Measurements from ENCODE around the gene ZMYND11.
A peak's percentile ranks its signal among the peaks of the same experiment; 100 is the strongest.

Gene ZMYND11

DNA sequence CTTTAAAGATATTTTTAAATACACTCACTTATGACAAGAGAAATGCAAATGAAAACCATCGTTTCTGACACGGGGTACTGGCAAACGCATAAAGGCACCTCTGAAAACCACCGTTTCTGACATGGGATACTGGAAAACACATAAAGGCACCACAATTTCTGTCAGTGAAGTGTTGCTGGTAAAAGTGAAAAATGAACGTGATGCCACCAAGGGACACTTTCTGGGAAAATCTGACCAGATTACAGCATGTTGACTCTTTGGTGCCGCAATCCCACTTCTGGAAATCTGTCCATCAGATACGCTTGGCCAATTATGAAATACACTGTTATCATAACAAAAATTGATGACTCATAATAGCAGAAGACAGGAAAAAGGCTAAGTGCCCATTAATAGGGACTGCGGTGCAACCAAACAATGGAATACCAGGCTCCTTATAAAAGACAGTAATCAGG lies 131.7 kb downstream of the ZMYND11 start:
- H3K36me3 Mint-ChIP-seq (ENCODE audit: low read depth): no peaks in the 10 kb centered on the region

DNA sequence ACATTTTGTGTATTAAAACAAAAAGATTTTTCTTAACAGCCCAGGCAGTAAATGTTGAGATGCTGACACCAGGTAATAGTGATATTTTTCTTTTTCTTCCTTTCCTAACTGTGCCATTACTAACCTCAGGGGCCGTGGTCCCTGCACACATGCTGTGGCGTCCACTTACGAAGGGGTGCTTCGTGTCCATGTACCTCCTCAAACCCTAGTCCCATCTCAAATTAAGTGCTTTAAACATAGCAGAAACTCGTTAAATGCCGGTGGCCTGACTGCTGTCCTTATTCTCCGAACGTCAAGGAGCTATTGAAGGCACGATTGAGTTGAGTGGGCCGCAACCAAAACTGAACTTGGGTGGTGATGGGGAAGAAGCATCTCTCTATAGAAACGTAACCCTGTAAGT lies 132.4 kb downstream of the ZMYND11 start:
- ATAC-seq (no peak), DNase-seq (no peak)
- peaks cover 7% of the 10 kb centered on the region for H3K4me1 Mint-ChIP-seq
- no peak overlapping the region for H3K27ac Mint-ChIP-seq
- no peaks in the 10 kb centered on the region for H3K36me3 Mint-ChIP-seq (ENCODE audit: low read depth)
- no peak overlapping the region for H3K4me3 Mint-ChIP-seq
- no peaks in the 10 kb centered on the region for H3K27me3 Mint-ChIP-seq
- no peaks in the 10 kb centered on the region for H3K9me3 Mint-ChIP-seq

More for the DNA sequence above, 131.7 kb downstream of the ZMYND11 start:
- peaks cover 7% of the 10 kb centered on the region for H3K4me1 Mint-ChIP-seq
- ATAC-seq (no peak), DNase-seq (no peak)
- H3K27me3 Mint-ChIP-seq: no peaks in the 10 kb centered on the region
- no peak overlapping the region for H3K27ac Mint-ChIP-seq
- H3K4me3 Mint-ChIP-seq: no peak overlapping the region
- no peaks in the 10 kb centered on the region for H3K9me3 Mint-ChIP-seq

- Mint-ChIP-seq H3K9me3 (no peaks in the 10 kb centered on the region), H3K4me1 (peaks cover 7% of the 10 kb centered on the region), H3K4me3 (no peak overlapping the region), H3K36me3 (ENCODE audit: low read depth) (no peaks in the 10 kb centered on the region), H3K27ac (no peak overlapping the region), H3K27me3 (no peaks in the 10 kb centered on the region)
- no peak for ATAC-seq
- DNase-seq: no peak
Measured at GRCh38 chr10:269440-270074, 134.3 kb downstream of the ZMYND11 start.

DNA sequence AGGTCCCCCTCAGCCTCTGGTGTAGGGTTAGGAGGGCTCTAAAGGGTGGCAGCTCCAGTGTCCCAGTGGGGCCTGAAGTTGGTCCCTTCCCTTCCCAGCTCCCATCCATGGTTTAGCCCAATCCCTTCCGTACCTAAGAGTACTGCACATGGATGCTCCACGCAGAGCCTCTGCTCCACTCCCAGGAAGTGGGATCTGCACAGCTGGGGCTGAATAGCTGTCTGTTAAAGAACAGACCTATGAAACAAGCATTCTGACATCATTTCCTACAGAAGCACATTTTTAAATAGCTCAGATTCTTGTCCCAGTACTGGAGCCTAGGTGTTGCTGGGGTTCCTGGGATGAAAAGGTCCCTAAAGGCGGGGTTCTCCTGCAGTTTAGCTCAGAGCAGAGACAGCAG lies 135.9 kb downstream of the ZMYND11 start:
- DNase-seq: no peak
- Mint-ChIP-seq H3K4me1 (no peaks in the 10 kb centered on the region), H3K27me3 (no peaks in the 10 kb centered on the region), H3K9me3 (no peaks in the 10 kb centered on the region), H3K27ac (no peak overlapping the region), H3K4me3 (no peak overlapping the region), H3K36me3 (ENCODE audit: low read depth) (no peaks in the 10 kb centered on the region)
- ATAC-seq: no peak

DNA sequence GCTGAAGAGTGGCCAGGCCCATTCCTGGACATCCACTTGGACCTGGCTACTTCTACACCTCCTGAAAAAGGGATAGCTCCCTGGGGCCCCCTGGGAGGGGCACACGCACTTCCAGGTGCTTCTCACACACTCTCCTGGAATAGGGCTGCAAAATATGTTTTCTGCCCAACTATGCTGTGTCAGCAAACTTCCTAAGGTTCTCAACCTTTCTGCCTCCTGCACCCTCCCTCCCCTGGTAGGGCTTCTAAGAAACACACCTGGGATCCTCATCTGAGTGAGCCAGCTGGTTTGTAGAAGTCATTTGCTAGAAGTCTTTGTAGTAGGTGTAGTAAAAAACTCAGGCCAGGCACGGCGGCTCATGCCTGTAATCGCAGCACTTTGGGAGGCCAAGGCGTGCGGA lies 136.5 kb downstream of the ZMYND11 start:
- DNase-seq: no peak
- Mint-ChIP-seq H3K27ac (no peak overlapping the region), H3K4me1 (no peaks in the 10 kb centered on the region), H3K4me3 (no peak overlapping the region), H3K36me3 (ENCODE audit: low read depth) (no peaks in the 10 kb centered on the region), H3K27me3 (no peaks in the 10 kb centered on the region), H3K9me3 (no peaks in the 10 kb centered on the region)
- no peak for ATAC-seq

GRCh38 chr10:273088-273487 lies 137.8 kb downstream of the ZMYND11 start:
- ATAC-seq: no peak
- no peak overlapping the region for H3K27ac Mint-ChIP-seq

GRCh38 chr10:274866-275265 lies 139.6 kb downstream of the ZMYND11 start:
- Mint-ChIP-seq H3K27me3 (no peaks in the 10 kb centered on the region), H3K36me3 (ENCODE audit: low read depth) (no peaks in the 10 kb centered on the region), H3K4me3 (no peak overlapping the region), H3K27ac (no peak overlapping the region), H3K9me3 (no peaks in the 10 kb centered on the region), H3K4me1 (no peaks in the 10 kb centered on the region)
- ATAC-seq (no peak), DNase-seq (no peak)

More at GRCh38 chr10:273088-273487, 137.8 kb downstream of the ZMYND11 start:
- Mint-ChIP-seq H3K9me3 (no peaks in the 10 kb centered on the region), H3K4me3 (no peak overlapping the region), H3K27me3 (no peaks in the 10 kb centered on the region), H3K36me3 (ENCODE audit: low read depth) (no peaks in the 10 kb centered on the region), H3K4me1 (no peaks in the 10 kb centered on the region)
- no peak for DNase-seq

GRCh38 chr10:275680-276079 lies 140.4 kb downstream of the ZMYND11 start:
- DNase-seq: no peak
- Mint-ChIP-seq H3K9me3 (no peaks in the 10 kb centered on the region), H3K27me3 (no peaks in the 10 kb centered on the region), H3K36me3 (ENCODE audit: low read depth) (no peaks in the 10 kb centered on the region), H3K27ac (no peak overlapping the region), H3K4me1 (no peaks in the 10 kb centered on the region), H3K4me3 (no peak overlapping the region)
- ATAC-seq: no peak

GRCh38 chr10:277963-278362 lies 142.7 kb downstream of the ZMYND11 start:
- no peaks in the 10 kb centered on the region for H3K36me3 Mint-ChIP-seq (ENCODE audit: low read depth)
- H3K27ac Mint-ChIP-seq: no peak overlapping the region
- no peaks in the 10 kb centered on the region for H3K27me3 Mint-ChIP-seq
- no peak for DNase-seq
- H3K4me3 Mint-ChIP-seq: no peak overlapping the region
- H3K4me1 Mint-ChIP-seq: no peaks in the 10 kb centered on the region
- no peaks in the 10 kb centered on the region for H3K9me3 Mint-ChIP-seq
- ATAC-seq: no peak

GRCh38 chr10:278707-279106 lies 143.5 kb downstream of the ZMYND11 start:
- Mint-ChIP-seq H3K27me3 (no peaks in the 10 kb centered on the region), H3K27ac (no peak overlapping the region), H3K36me3 (ENCODE audit: low read depth) (no peaks in the 10 kb centered on the region), H3K9me3 (no peaks in the 10 kb centered on the region), H3K4me3 (no peak overlapping the region), H3K4me1 (peaks cover under 1% of the 10 kb centered on the region)
- ATAC-seq: no peak
- DNase-seq: no peak

- Mint-ChIP-seq H3K27ac (no peak overlapping the region), H3K27me3 (no peaks in the 10 kb centered on the region), H3K36me3 (ENCODE audit: low read depth) (no peaks in the 10 kb centered on the region), H3K4me3 (no peak overlapping the region), H3K9me3 (no peaks in the 10 kb centered on the region), H3K4me1 (peaks cover 6% of the 10 kb centered on the region)
- DNase-seq (no peak), ATAC-seq (no peak)
Measured at GRCh38 chr10:279232-279631, 144.0 kb downstream of the ZMYND11 start.

DNA sequence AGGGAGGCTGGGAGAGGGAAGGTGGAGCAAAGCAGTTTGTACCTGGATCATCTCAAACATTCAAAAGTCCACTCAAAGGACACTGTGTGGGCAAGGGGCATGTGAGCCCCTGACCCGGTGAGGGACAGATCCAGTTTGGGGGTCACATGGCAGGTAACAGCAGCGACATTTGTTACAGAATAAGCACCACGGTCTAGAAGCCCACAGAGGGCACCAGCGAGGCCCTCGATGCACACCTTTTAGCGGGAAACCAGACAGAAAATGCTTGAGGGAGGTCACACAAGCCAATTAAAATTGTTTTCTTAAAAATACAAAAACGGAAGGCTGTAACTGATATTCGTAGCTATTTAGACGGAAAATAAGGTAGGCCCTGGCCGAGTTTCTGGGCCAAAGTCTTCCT lies 144.4 kb downstream of the ZMYND11 start:
- Mint-ChIP-seq H3K36me3 (ENCODE audit: low read depth) (no peaks in the 10 kb centered on the region), H3K4me3 (no peak overlapping the region), H3K27me3 (no peaks in the 10 kb centered on the region), H3K9me3 (no peaks in the 10 kb centered on the region), H3K4me1 (peaks cover 10% of the 10 kb centered on the region), H3K27ac (no peak overlapping the region)
- ATAC-seq: no peak
- no peak for DNase-seq

DNA sequence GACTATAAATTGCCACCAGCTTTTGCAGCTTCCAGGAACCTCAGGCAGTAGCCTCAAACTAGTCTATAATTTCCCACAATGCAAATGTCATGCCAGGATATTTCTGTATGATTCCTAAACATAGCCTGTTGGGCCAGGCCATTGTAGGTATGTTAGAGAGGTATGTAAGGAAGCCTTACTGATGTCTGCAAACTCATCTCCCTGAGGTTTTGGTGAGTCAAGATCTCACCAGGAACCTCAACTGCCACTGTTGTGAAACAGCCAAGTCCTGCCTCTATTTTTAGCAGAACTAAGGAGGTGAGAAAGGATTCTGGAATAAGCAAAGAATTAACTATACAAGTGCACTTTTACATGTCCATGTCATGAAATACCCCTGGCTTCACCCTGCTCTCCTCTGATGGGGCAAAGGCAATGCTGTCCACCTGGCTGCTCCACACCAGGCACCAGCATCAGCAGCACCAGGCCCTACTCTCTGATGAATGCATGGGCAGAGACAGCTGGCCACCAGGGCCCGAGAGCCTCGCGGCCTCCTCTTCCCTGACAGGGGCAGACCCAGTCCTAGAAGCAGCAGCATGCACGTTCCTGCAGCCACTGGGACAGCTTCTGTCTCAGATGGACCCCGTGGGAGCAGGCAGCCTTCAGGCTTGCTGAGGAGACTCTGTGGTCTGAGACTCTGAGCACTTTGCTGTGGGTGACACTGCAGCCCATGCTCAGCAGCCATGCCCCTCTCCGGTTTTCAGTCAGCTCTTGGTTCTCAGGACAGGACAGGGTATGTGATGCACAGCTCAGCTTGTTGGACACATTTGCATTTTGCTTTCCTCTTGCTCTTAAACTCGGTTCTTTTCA lies 147.3 kb downstream of the ZMYND11 start:
- H3K36me3 Mint-ChIP-seq (ENCODE audit: low read depth): peaks cover 3% of the 10 kb centered on the region
- no peaks in the 10 kb centered on the region for H3K27me3 Mint-ChIP-seq
- DNase-seq (no peak), ATAC-seq (no peak)
- H3K27ac Mint-ChIP-seq: no peak overlapping the region
- no peaks in the 10 kb centered on the region for H3K9me3 Mint-ChIP-seq
- H3K4me3 Mint-ChIP-seq: no peak overlapping the region
- peaks cover 12% of the 10 kb centered on the region for H3K4me1 Mint-ChIP-seq

- H3K27ac Mint-ChIP-seq: no peak overlapping the region
- no peaks in the 10 kb centered on the region for H3K27me3 Mint-ChIP-seq
- H3K36me3 Mint-ChIP-seq (ENCODE audit: low read depth): peaks cover 3% of the 10 kb centered on the region
- ATAC-seq: no peak
- peaks cover 12% of the 10 kb centered on the region for H3K4me1 Mint-ChIP-seq
- H3K9me3 Mint-ChIP-seq: no peaks in the 10 kb centered on the region
- DNase-seq: no peak
- H3K4me3 Mint-ChIP-seq: no peak overlapping the region
Measured at GRCh38 chr10:283140-283479, 147.9 kb downstream of the ZMYND11 start.

GRCh38 chr10:283916-284356 lies 148.7 kb downstream of the ZMYND11 start:
- no peaks in the 10 kb centered on the region for H3K27me3 Mint-ChIP-seq
- H3K4me1 Mint-ChIP-seq: peaks cover 12% of the 10 kb centered on the region
- DNase-seq: peak; percentile 41
- ATAC-seq: peak; percentile 80
- no peaks in the 10 kb centered on the region for H3K9me3 Mint-ChIP-seq
- H3K36me3 Mint-ChIP-seq (ENCODE audit: low read depth): peaks cover 3% of the 10 kb centered on the region
- no peak overlapping the region for H3K4me3 Mint-ChIP-seq
- peak overlapping the region; percentile 53 for H3K27ac Mint-ChIP-seq
